ENCODE measurements around the gene SERP1. TPM values are rescaled to one million over a fixed set of nuclear protein-coding genes. Genes with fewer than 3 reads are reported as not detected.
A peak's percentile ranks its signal among the peaks of the same experiment; 100 is the strongest.

Gene SERP1
- total RNA-seq, 4 donors from 2014 or later = 137 to 273 (median 206) TPM

DNA sequence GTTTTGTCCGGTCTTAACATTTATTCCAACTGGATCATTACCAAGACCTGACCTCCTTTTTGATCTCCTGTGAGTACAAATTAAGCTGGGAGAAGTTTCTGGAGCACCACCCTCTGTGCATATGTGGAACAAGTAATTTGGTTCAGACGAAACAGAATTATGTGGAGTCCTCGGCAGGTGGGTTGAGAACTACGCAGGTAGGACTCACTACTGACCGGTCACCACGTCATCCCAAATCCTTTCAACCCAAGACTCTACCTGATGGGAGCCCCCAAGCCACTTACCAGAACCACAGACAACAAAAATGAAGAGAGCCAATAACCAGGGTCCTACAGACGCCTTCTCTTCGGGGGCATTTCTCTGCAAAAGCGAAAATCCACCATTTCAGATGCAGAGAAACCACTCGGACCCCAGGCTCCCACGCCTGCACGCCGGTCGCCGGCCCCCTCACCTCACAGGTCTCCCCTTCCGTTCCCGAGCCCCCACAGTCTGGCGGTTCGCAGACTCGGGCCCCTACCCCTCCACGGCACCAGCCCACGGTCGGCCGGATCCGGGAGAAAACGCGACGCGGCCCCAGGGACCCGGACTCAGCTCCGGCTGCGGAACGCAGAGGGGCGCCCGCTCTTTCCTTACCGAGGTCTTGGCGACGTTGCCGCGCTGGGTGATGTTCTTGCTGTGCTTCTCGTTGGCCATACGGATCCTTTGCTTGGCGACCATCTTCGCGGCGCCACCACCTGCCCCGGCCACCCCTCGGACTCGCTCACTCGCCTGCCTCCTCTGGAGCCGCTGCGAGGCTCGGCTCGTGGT lies 674 bp downstream of the SERP1 start:
- no peaks in the 10 kb centered on the region for H3K27me3 ChIP-seq
- peak overlapping the region; percentile 67 to 98 (median 86) for H3K4me3 ChIP-seq
- peaks cover 0 to 42% (median 3%) of the 10 kb centered on the region in 3 donors for H3K36me3 ChIP-seq
- H3K4me1 ChIP-seq = peaks cover 5 to 42% (median 25%) of the 10 kb centered on the region in 3 donors
- TF ChIP-seq CTCF (IDR thresholded peaks at IDR 0.05) (no peak), POLR2A (IDR thresholded peaks at IDR 0.05) (no peak)
- H3K27ac ChIP-seq = peak overlapping the region; percentile 97 to 100 (median 100)
- 0 to 1% methylated on average over 17 to 36 of the region's 54 CpGs for WGBS, 2 donors
- DNase-seq = peak; percentile 16
- H3K9me3 ChIP-seq = no peaks in the 10 kb centered on the region
- intact Hi-C loops (cut with DNase I) = loop anchor here (10.0 kb wide), 1 partner anchor 141 kb away; the partner anchor contains the start of gene TSC22D2

DNA sequence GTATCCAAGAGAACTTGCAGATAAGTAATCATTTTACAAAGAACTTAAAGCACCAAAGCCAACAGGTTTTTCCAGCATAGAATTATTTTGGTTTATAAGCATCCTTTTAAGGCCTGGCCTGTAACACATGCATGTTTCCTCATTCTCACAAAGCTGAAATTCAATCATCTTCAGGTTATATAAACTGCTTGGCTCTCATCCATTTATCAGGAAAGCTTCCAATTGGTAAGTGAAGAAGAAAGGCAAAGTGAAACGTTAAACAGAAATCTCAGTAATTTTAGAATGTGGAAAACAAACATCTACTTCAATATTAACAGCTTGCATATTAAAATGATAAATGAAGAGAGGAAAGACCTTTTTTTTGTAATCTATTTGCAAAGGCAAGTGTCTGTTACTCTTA lies 1.6 kb downstream of the SERP1 start:
- peaks cover 0 to 41% (median 3%) of the 10 kb centered on the region in 3 donors for H3K36me3 ChIP-seq
- TF ChIP-seq POLR2A (IDR thresholded peaks at IDR 0.05) = no peak
- no peak for TF ChIP-seq CTCF (IDR thresholded peaks at IDR 0.05)
- H3K9me3 ChIP-seq = no peaks in the 10 kb centered on the region
- 0 to 5% methylated on average over 1 of the region's 1 CpG for WGBS, 2 donors
- H3K27ac ChIP-seq = peak overlapping the region; percentile 17 to 100 (median 98)
- no peaks in the 10 kb centered on the region for H3K27me3 ChIP-seq
- H3K4me1 ChIP-seq = peaks cover 5 to 42% (median 25%) of the 10 kb centered on the region in 3 donors
- peak overlapping the region; percentile 67 to 98 (median 86) for H3K4me3 ChIP-seq
- intact Hi-C loops (cut with DNase I) = loop anchor here (10.0 kb wide), 1 partner anchor 140 kb away; the partner anchor contains the start of gene TSC22D2
- DNase-seq = no peak

- TF ChIP-seq POLR2A (IDR thresholded peaks at IDR 0.05) = no peak
- TF ChIP-seq CTCF (IDR thresholded peaks at IDR 0.05) = no peak
- Histone ChIP-seq H3K27me3 (no peaks in the 10 kb centered on the region), H3K4me3 (peak overlapping the region in 1 of 4 donors; percentile 80), H3K9me3 (no peaks in the 10 kb centered on the region), H3K4me1 (peaks cover 5 to 42% (median 25%) of the 10 kb centered on the region in 3 donors), H3K27ac (no peak overlapping the region), H3K36me3 (peaks cover 0 to 35% (median 3%) of the 10 kb centered on the region in 3 donors)
- DNase-seq = no peak
- intact Hi-C loops (cut with DNase I) = loop anchor here (10.0 kb wide), 1 partner anchor 139 kb away; the partner anchor contains the start of gene TSC22D2
These were observed 2.3 kb downstream of the SERP1 start for GRCh38 chr3:150544041-150544440.

GRCh38 chr3:150543531-150543930 lies 2.8 kb downstream of the SERP1 start:
- Histone ChIP-seq H3K27ac (no peak overlapping the region), H3K36me3 (peaks cover 0 to 33% (median 3%) of the 10 kb centered on the region in 3 donors), H3K27me3 (no peaks in the 10 kb centered on the region), H3K9me3 (no peaks in the 10 kb centered on the region), H3K4me1 (peaks cover 5 to 41% (median 25%) of the 10 kb centered on the region in 3 donors), H3K4me3 (no peak overlapping the region)
- TF ChIP-seq POLR2A (IDR thresholded peaks at IDR 0.05) (no peak), CTCF (IDR thresholded peaks at IDR 0.05) (no peak)
- intact Hi-C loops (cut with DNase I) = loop anchor here (10.0 kb wide), 1 partner anchor 139 kb away; the partner anchor contains the start of gene TSC22D2
- 64 to 71% methylated on average over 2 of the region's 2 CpGs for WGBS, 2 donors
- DNase-seq = no peak

GRCh38 chr3:150543128-150543527 lies 3.2 kb downstream of the SERP1 start:
- TF ChIP-seq CTCF (IDR thresholded peaks at IDR 0.05) (no peak), POLR2A (IDR thresholded peaks at IDR 0.05) (no peak)
- WGBS, 2 donors = 77 to 78% methylated on average over 3 of the region's 3 CpGs
- peaks cover 5 to 37% (median 22%) of the 10 kb centered on the region in 3 donors for H3K4me1 ChIP-seq
- intact Hi-C loops (cut with DNase I) = loop anchor here (10.0 kb wide), 1 partner anchor 138 kb away; the partner anchor contains the start of gene TSC22D2
- H3K27ac ChIP-seq = no peak overlapping the region
- H3K36me3 ChIP-seq = peaks cover 0 to 33% (median 3%) of the 10 kb centered on the region in 3 donors
- DNase-seq = no peak
- no peak overlapping the region for H3K4me3 ChIP-seq
- H3K27me3 ChIP-seq = no peaks in the 10 kb centered on the region
- H3K9me3 ChIP-seq = no peaks in the 10 kb centered on the region
